HepG2 (cell line): ENCODE results near the gene TOGARAM1. TPM values are rescaled to one million over a fixed set of nuclear protein-coding genes. Genes with fewer than 3 reads are reported as not detected.

Source experiments
- HNRNPL ChIP-seq: fragments of 200-400 bp; formaldehyde crosslinking; IDR thresholded peaks from 2 replicates; pipeline ENCODE4 v1.6.1; 2017; ENCODE audit warnings: mild to moderate bottlenecking, low read depth, low read length
- HNRNPLL ChIP-seq: fragments of 200-400 bp; formaldehyde crosslinking; IDR thresholded peaks from 2 replicates; pipeline ENCODE4 v1.6.1; 2017; ENCODE audit warnings: mild to moderate bottlenecking, low read depth, low read length; ENCODE audit not compliant: poor library complexity, severe bottlenecking
- MLX ChIP-seq: IDR thresholded peaks from 2 replicates; pipeline ENCODE4 v1.6.1; 2016
- PAX8 ChIP-seq: sonication (generic); formaldehyde crosslinking; IDR thresholded peaks from 2 replicates; pipeline ENCODE4 v1.8.0; 2022; ENCODE audit warnings: mild to moderate bottlenecking, missing genetic modification reagents, borderline replicate concordance
- SIN3A ChIP-seq: IDR thresholded peaks from 2 replicates; pipeline ENCODE4 v1.6.1; 2011; ENCODE audit warnings: low read depth, mild to moderate bottlenecking, control low read depth, low read length, borderline replicate concordance
- SKI ChIP-seq: fragments of 450-650 bp; IDR thresholded peaks from one replicate; pipeline ENCODE4 v1.6.1; 2018; ENCODE audit warnings: mild to moderate bottlenecking; ENCODE audit not compliant: partially characterized antibody
- SKIL ChIP-seq: sonication (generic); formaldehyde crosslinking; IDR thresholded peaks from 2 replicates; pipeline ENCODE4 v1.8.0; 2022; ENCODE audit warnings: missing genetic modification reagents, mild to moderate bottlenecking, moderate library complexity, borderline replicate concordance
- TCF7L2 ChIP-seq: IDR thresholded peaks from 2 replicates; pipeline ENCODE4 v1.6.1; 2011; ENCODE audit warnings: mild to moderate bottlenecking, low read depth, low read length, moderate library complexity
- XRCC5 ChIP-seq: fragments of 200-400 bp; formaldehyde crosslinking; optimal IDR thresholded peaks from 2 replicates; pipeline ENCODE3; 2017; ENCODE audit warnings: mild to moderate bottlenecking, low read length
- ZBTB49 ChIP-seq: sonication (generic); formaldehyde crosslinking; IDR thresholded peaks from 2 replicates; pipeline ENCODE4 v1.4.0; 2020; ENCODE audit warnings: missing genetic modification reagents, borderline replicate concordance
- ZFP1 ChIP-seq: IDR thresholded peaks from 2 replicates; pipeline ENCODE4 v1.6.1; 2016
- ZFP37 ChIP-seq: sonication (generic); formaldehyde crosslinking; IDR thresholded peaks from 2 replicates; pipeline ENCODE4 v1.4.0; 2020; ENCODE audit warnings: missing genetic modification reagents, borderline replicate concordance
- ZFP41 ChIP-seq: sonication (generic); formaldehyde crosslinking; IDR thresholded peaks from 2 replicates; pipeline ENCODE4 v1.4.0; 2020; ENCODE audit warnings: mild to moderate bottlenecking, missing genetic modification reagents, borderline replicate concordance
- ZNF263 ChIP-seq: sonication (generic); formaldehyde crosslinking; IDR thresholded peaks from 2 replicates; pipeline ENCODE4 v1.4.0; 2020; ENCODE audit warnings: missing genetic modification reagents
- ZNF614 ChIP-seq: IDR thresholded peaks from 2 replicates; pipeline ENCODE4 v1.6.1; 2018; ENCODE audit warnings: missing biosample characterization, missing genetic modification reagents, inconsistent platforms, borderline replicate concordance
- ZNF768 ChIP-seq: sonication (generic); formaldehyde crosslinking; IDR thresholded peaks from 2 replicates; pipeline ENCODE4 v1.4.0; 2020; ENCODE audit warnings: missing genetic modification reagents
- ZNF781 ChIP-seq: sonication (generic); formaldehyde crosslinking; IDR thresholded peaks from 2 replicates; pipeline ENCODE4 v1.5.1; 2020; ENCODE audit warnings: borderline replicate concordance, mild to moderate bottlenecking, missing genetic modification reagents; ENCODE audit errors: not compliant biosample characterization
- ZSCAN22 ChIP-seq: sonication (generic); formaldehyde crosslinking; IDR thresholded peaks from 2 replicates; pipeline ENCODE4 v1.4.0; 2020; ENCODE audit warnings: mild to moderate bottlenecking, missing genetic modification reagents
- polyA plus RNA-seq, 8 experiments: library from polyadenylated mRNA; depleted of rRNA in 3 of 8; stranded (reverse) in 7 of 8; unstranded in 1 of 8; fragments of >200 nt; fragmentation: Illumina TruSeq in 4 of 8; extraction: Trizol in 4 of 8; gene quantifications; 2 replicates each; pipeline versions ENCODE4 v1.2.1 to v1.2.3, GENCODE V29; 2011 to 2016; ENCODE audit warnings: low read depth in 4 of 8, missing spikeins in 1 of 8, mixed read lengths in 1 of 8; ENCODE audit not compliant: insufficient read depth in 1 of 8
- total RNA-seq, 5 experiments: library from RNA; depleted of rRNA; stranded (reverse); fragments of >200 nt; fragmentation: Illumina TruSeq; extraction: Trizol; gene quantifications; 2 replicates each; pipeline ENCODE4 v1.2.3, GENCODE V29; 2016; ENCODE audit warnings: low read depth in 1 of 5
- TF ChIP-seq, protein P1 (sequence below): sonication (generic); formaldehyde crosslinking; IDR thresholded peaks from 2 replicates; pipeline ENCODE4 v1.8.1; 2023; ENCODE audit warnings: mild to moderate bottlenecking, missing genetic modification reagents
- TF ChIP-seq, protein P2 (sequence below): IDR thresholded peaks from 2 replicates; pipeline ENCODE4 v1.6.1; 2018; ENCODE audit warnings: missing genetic modification reagents
- TF ChIP-seq, protein P3 (sequence below): IDR thresholded peaks from 2 replicates; pipeline ENCODE4 v1.6.1; 2018; ENCODE audit warnings: missing genetic modification reagents, mild to moderate bottlenecking, missing compliant biosample characterization

The TOGARAM1 gene
- total and polyA plus RNA-seq, 2 of the 13 experiments (the other 11 are each of a cell fraction or from before 2014, with no cell fraction given) = 5.6 to 9.8 TPM

- TF ChIP-seq MLX (0 out of 2 replicates have a peak, but pooled peaks have one; percentile 26), ZBTB49 (CRISPR knock-in tag) (no peak), ZNF263 (CRISPR knock-in tag) (no peak), SKI (no peak), ZNF781 (CRISPR knock-in tag) (peak; percentile 65), SIN3A (no peak), SKIL (CRISPR knock-in tag) (no peak), HNRNPLL (peak; percentile 50), PAX8 (CRISPR knock-in tag) (no peak), ZFP41 (CRISPR knock-in tag) (peak; percentile 76; the same call in 1 of the 2 replicates), ZFP37 (no peak), ZNF768 (CRISPR knock-in tag) (peak; percentile 34; the same call in 1 of the 2 replicates), ZFP1 (CRISPR knock-in tag) (no peak), ZSCAN22 (CRISPR knock-in tag) (no peak), TCF7L2 (no peak), XRCC5 (peak; percentile 64), HNRNPL (no peak), ZNF614 (CRISPR knock-in tag) (no peak)
- TF ChIP-seq, protein P1, sequence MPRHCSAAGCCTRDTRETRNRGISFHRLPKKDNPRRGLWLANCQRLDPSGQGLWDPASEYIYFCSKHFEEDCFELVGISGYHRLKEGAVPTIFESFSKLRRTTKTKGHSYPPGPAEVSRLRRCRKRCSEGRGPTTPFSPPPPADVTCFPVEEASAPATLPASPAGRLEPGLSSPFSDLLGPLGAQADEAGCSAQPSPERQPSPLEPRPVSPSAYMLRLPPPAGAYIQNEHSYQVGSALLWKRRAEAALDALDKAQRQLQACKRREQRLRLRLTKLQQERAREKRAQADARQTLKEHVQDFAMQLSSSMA (CRISPR knock-in tag) = 0 out of 2 replicates have a peak, but pooled peaks have one; percentile 30
- TF ChIP-seq, protein P2, sequence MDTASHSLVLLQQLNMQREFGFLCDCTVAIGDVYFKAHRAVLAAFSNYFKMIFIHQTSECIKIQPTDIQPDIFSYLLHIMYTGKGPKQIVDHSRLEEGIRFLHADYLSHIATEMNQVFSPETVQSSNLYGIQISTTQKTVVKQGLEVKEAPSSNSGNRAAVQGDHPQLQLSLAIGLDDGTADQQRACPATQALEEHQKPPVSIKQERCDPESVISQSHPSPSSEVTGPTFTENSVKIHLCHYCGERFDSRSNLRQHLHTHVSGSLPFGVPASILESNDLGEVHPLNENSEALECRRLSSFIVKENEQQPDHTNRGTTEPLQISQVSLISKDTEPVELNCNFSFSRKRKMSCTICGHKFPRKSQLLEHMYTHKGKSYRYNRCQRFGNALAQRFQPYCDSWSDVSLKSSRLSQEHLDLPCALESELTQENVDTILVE (CRISPR knock-in tag) = no peak
- TF ChIP-seq, protein P3, sequence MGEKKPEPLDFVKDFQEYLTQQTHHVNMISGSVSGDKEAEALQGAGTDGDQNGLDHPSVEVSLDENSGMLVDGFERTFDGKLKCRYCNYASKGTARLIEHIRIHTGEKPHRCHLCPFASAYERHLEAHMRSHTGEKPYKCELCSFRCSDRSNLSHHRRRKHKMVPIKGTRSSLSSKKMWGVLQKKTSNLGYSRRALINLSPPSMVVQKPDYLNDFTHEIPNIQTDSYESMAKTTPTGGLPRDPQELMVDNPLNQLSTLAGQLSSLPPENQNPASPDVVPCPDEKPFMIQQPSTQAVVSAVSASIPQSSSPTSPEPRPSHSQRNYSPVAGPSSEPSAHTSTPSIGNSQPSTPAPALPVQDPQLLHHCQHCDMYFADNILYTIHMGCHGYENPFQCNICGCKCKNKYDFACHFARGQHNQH (CRISPR knock-in tag) = no peak; the same call in 1 of the 2 replicates
Measured at GRCh38 chr14:45083976-45084722, 122.2 kb downstream of the TOGARAM1 start, which contains the start of gene PRPF39 (continued).
